Fibroblast of skin of back (primary cell): Measurements from ENCODE around the gene PCDHGA10.
"Not testable (repeated sequence)": the region's sequence is repeated elsewhere in the genome, so short reads cannot be mapped to it uniquely, and the experiment has no call there.

Experiments used
- DNase-seq: peaks from one replicate; pipeline ENCODE4 v3.0.0-alpha.2; 2013

PCDHGA10 gene

GRCh38 chr5:141421489-141421855 lies 8.7 kb downstream of the PCDHGA10 start:
- no peak for DNase-seq

GRCh38 chr5:141422742-141423291 lies 10.0 kb downstream of the PCDHGA10 start:
- no peak for DNase-seq

- DNase-seq: no peak
Observed at GRCh38 chr5:141427783-141428426, 15.1 kb downstream of the PCDHGA10 start.

- peak; percentile 91 for DNase-seq
Observed at GRCh38 chr5:141430332-141431113, 17.7 kb downstream of the PCDHGA10 start, which contains the start of gene PCDHGA12. Gene PCDHGA12 (plus strand): TSS chr5:141430507. CDS start chr5:141430760, 253 bp downstream.

- DNase-seq: peak; percentile 49
Observed at GRCh38 chr5:141431286-141431685, 18.5 kb downstream of the PCDHGA10 start.

GRCh38 chr5:141432308-141432707 lies 19.5 kb downstream of the PCDHGA10 start:
- not testable (repeated sequence) for DNase-seq

GRCh38 chr5:141432726-141433125 lies 19.9 kb downstream of the PCDHGA10 start:
- DNase-seq: not testable (repeated sequence)

GRCh38 chr5:141434006-141434405 lies 21.2 kb downstream of the PCDHGA10 start:
- peak; percentile 59 for DNase-seq

- peak; percentile 77 for DNase-seq
Observed at GRCh38 chr5:141437221-141437620, 24.4 kb downstream of the PCDHGA10 start.

GRCh38 chr5:141439411-141440141 lies 26.8 kb downstream of the PCDHGA10 start:
- peak; percentile 71 for DNase-seq

GRCh38 chr5:141440341-141440740 lies 27.6 kb downstream of the PCDHGA10 start:
- peak; percentile 28 for DNase-seq

GRCh38 chr5:141441571-141442170 lies 28.9 kb downstream of the PCDHGA10 start:
- DNase-seq: no peak

- peak; percentile 60 for DNase-seq
Observed at GRCh38 chr5:141465351-141465750, 52.6 kb downstream of the PCDHGA10 start.
